ENCODE results near the gene RPS28. TPM values are rescaled to one million over a fixed set of nuclear protein-coding genes. Genes with fewer than 3 reads are reported as not detected.
"Not testable (repeated sequence)": the region's sequence is repeated elsewhere in the genome, so short reads cannot be mapped to it uniquely, and the experiment has no call there.

Gene RPS28
- total RNA-seq, 2 experiments from 2014 or later: 2,450 to 2,492 TPM

GRCh38 chr19:8342684-8343482 is 21.6 kb downstream of the RPS28 start, which contains the start of gene KANK3:
Gene KANK3 (minus strand): TSS chr19:8343262. CDS start chr19:8337828, 5,434 bp downstream.
- intact Hi-C loops (cut with micrococcal nuclease): no loop called here
- TF ChIP-seq CTCF (IDR thresholded peaks at IDR 0.05): no peak
- Mint-ChIP-seq H3K4me3 (peak within 1 kb of the TSS; percentile 72), H3K27ac (no peak within 1 kb of the TSS), H3K9me3 (no peaks in the 10 kb centered on the region), H3K36me3 (ENCODE audit: low read depth) (no peaks in the 10 kb centered on the region), H3K27me3 (peaks cover 16% of the 10 kb centered on the region), H3K4me1 (ENCODE audit: low read depth) (peaks cover 8% of the 10 kb centered on the region)
- ChIA-PET CTCF (interaction anchor here (1.7 to 5.6 kb wide), 2 partner anchors 8 to 11 kb away, joined by 7 to 54 read pairs; no protein-coding TSS in a partner anchor), POLR2A (interaction anchor here (0.6 to 2.7 kb wide), 8 partner anchors 8 to 122 kb away, joined by 3 to 10 read pairs (median 4); partner anchors contain the start of genes NDUFA7, RAB11B and RPS28)
- ATAC-seq (peak; percentile 100), DNase-seq (peak; percentile 97)

GRCh38 chr19:8343483-8343844 is 22.2 kb downstream of the RPS28 start:
- intact Hi-C loops (cut with micrococcal nuclease): no loop called here

GRCh38 chr19:8349629-8350372 is 28.5 kb downstream of the RPS28 start:
- H3K9me3 Mint-ChIP-seq; DNase-seq; H3K36me3 Mint-ChIP-seq (ENCODE audit: low read depth); ATAC-seq; CTCF ChIA-PET; H3K4me3 Mint-ChIP-seq; H3K27ac Mint-ChIP-seq; H3K4me1 Mint-ChIP-seq (ENCODE audit: low read depth); POLR2A ChIA-PET: not testable (repeated sequence)
- intact Hi-C loops (cut with micrococcal nuclease): loop anchor here (5.0 kb wide), 1 partner anchor 42 kb away; the partner anchor contains the start of gene RAB11B
- peaks cover 19% of the 10 kb centered on the region for H3K27me3 Mint-ChIP-seq

More at GRCh38 chr19:8343483-8343844, 22.2 kb downstream of the RPS28 start:
- POLR2A ChIA-PET: interaction anchor here (0.9 to 2.7 kb wide), 5 partner anchors 8 to 82 kb away, joined by 3 to 10 read pairs (median 5); partner anchors contain the start of genes NDUFA7, RAB11B and RPS28
- Mint-ChIP-seq H3K36me3 (ENCODE audit: low read depth) (no peaks in the 10 kb centered on the region), H3K9me3 (no peaks in the 10 kb centered on the region), H3K4me1 (ENCODE audit: low read depth) (peaks cover 8% of the 10 kb centered on the region), H3K27ac (no peak overlapping the region), H3K4me3 (peak overlapping the region; percentile 72), H3K27me3 (peaks cover 11% of the 10 kb centered on the region)
- CTCF ChIA-PET: interaction anchor here (1.7 to 5.6 kb wide), 2 partner anchors 9 to 11 kb away, joined by 7 to 54 read pairs; no protein-coding TSS in a partner anchor
- TF ChIP-seq CTCF (IDR thresholded peaks at IDR 0.05): no peak
- ATAC-seq (peak; percentile 0), DNase-seq (no peak)

GRCh38 chr19:8352134-8352827 is 31.0 kb downstream of the RPS28 start:
- peak; percentile 11 for TF ChIP-seq CTCF (IDR thresholded peaks at IDR 0.05)
- DNase-seq (no peak), ATAC-seq (no peak)
- H3K9me3 Mint-ChIP-seq: peaks cover 2% of the 10 kb centered on the region
- H3K4me1 Mint-ChIP-seq (ENCODE audit: low read depth): peaks cover 10% of the 10 kb centered on the region
- no peaks in the 10 kb centered on the region for H3K36me3 Mint-ChIP-seq (ENCODE audit: low read depth)
- intact Hi-C loops (cut with micrococcal nuclease): loop anchor here (5.0 kb wide), 1 partner anchor 40 kb away; the partner anchor contains the start of gene RAB11B
- ChIA-PET CTCF (interaction anchor here (1.3 to 5.7 kb wide), 13 partner anchors 13 to 227 kb away, joined by 4 to 67 read pairs (median 23); partner anchors contain the start of genes ANGPTL4, MARCHF2, MYO1F and RAB11B), POLR2A (interaction anchor here (1.0 kb wide), 1 partner anchor 18 kb away, joined by 3 read pairs; no protein-coding TSS in a partner anchor)
- H3K4me3 Mint-ChIP-seq: no peak overlapping the region
- H3K27ac Mint-ChIP-seq: no peak overlapping the region
- H3K27me3 Mint-ChIP-seq: peaks cover 15% of the 10 kb centered on the region

GRCh38 chr19:8352845-8353244 is 31.5 kb downstream of the RPS28 start:
- ATAC-seq; H3K9me3 Mint-ChIP-seq; POLR2A ChIA-PET; H3K4me3 Mint-ChIP-seq; H3K36me3 Mint-ChIP-seq (ENCODE audit: low read depth); H3K27ac Mint-ChIP-seq; DNase-seq: not testable (repeated sequence)
- CTCF ChIA-PET: interaction anchor here (0.8 to 5.7 kb wide), 23 partner anchors 9 to 288 kb away, joined by 3 to 67 read pairs (median 12); partner anchors contain the start of genes ANGPTL4, KANK3, MARCHF2 and MYO1F
- Mint-ChIP-seq H3K27me3 (peaks cover 15% of the 10 kb centered on the region), H3K4me1 (ENCODE audit: low read depth) (peaks cover 10% of the 10 kb centered on the region)
- intact Hi-C loops (cut with micrococcal nuclease): loop anchor here (5.0 kb wide), 1 partner anchor 39 kb away; the partner anchor contains the start of gene RAB11B
